ENCODE data around the gene LAMP2.

Gene LAMP2

GRCh38 chrX:120453985-120454384, 15.1 kb downstream of the LAMP2 start:
- DNase-seq, result no peak

- DNase-seq, result peak; percentile 6
These were observed 17.0 kb downstream of the LAMP2 start for GRCh38 chrX:120452131-120452530.

GRCh38 chrX:120450163-120450562, 18.9 kb downstream of the LAMP2 start:
- DNase-seq, result peak; percentile 19

GRCh38 chrX:120446498-120446897, 22.6 kb downstream of the LAMP2 start:
- no peak for DNase-seq

GRCh38 chrX:120439921-120440320, 29.2 kb downstream of the LAMP2 start:
- DNase-seq, result no peak

GRCh38 chrX:120429776-120430540, 39.1 kb downstream of the LAMP2 start:
- no peak for DNase-seq

GRCh38 chrX:120428309-120428708, 40.8 kb downstream of the LAMP2 start:
- DNase-seq, result no peak

GRCh38 chrX:120426599-120426998, 42.5 kb downstream of the LAMP2 start:
- DNase-seq, result no peak

GRCh38 chrX:120419463-120419862, 49.6 kb downstream of the LAMP2 start:
- DNase-seq, result no peak

GRCh38 chrX:120408168-120408567, 60.9 kb downstream of the LAMP2 start:
- no peak for DNase-seq

- no peak for DNase-seq
These were observed 62.5 kb downstream of the LAMP2 start for GRCh38 chrX:120406638-120407037.

GRCh38 chrX:120402369-120402768, 66.7 kb downstream of the LAMP2 start:
- DNase-seq, result no peak

GRCh38 chrX:120401301-120401700, 67.8 kb downstream of the LAMP2 start:
- DNase-seq, result no peak

GRCh38 chrX:120380699-120381098, 88.4 kb downstream of the LAMP2 start:
- peak; percentile 1 for DNase-seq

GRCh38 chrX:120379937-120380681, 89.0 kb downstream of the LAMP2 start:
- DNase-seq, result no peak

- no peak for DNase-seq
These were observed 90.5 kb downstream of the LAMP2 start for GRCh38 chrX:120378570-120378969.
